Stimulated activated CD4-positive, alpha-beta T cell treated with anti-CD3 and anti-CD28 coated beads, TNF-alpha, amount 100 ng/mL, for 24 hours (primary cell): Measurements from ENCODE around the gene IL16.
"Not testable (repeated sequence)": the region's sequence is repeated elsewhere in the genome, so short reads cannot be mapped to it uniquely, and the experiment has no call there.

Experiments used
- DNase-seq, 3 experiments: peaks; one replicate each; pipeline ENCODE4 v3.0.0-alpha.2; 2020; ENCODE audit warnings: low read depth in 3 of 3

The IL16 gene

DNA sequence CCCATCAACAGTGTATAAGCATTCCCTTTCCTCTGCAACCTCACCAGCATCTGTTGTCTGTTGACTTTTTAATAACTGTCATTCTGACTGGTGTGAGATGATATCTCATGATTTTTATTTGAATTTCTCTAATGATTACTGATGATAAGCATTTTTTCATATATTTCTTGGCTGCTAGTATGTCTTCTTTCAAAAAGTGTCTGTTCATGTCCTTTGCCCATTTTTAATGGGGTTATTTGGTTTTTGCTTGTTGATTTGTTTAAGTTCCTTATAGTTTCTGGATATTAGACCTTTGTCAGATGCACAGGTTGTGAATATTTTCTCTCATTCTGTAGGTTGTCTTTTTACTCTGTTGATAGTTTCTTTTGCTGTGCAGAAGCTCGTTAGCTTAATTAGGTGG lies 11.3 kb downstream of the IL16 start:
- not testable (repeated sequence) for DNase-seq

DNA sequence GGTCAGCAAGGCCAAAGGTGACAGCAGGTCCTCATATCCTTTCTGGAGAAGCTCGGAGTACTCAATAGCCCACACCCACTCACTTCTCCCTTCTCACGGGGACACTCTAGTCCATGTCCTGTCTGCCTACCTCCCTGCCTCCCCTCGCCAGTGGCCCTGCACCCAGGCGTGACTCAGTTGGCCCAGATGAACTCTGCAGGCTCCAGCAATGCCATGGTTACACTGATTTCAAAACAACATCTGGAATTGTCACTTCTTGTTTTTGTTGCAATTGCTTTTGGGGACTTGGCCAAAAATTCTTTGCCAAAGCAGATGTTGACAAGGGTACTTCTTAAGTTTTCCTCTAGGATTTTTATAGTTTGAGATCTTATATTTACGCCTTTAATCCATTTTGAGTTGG lies 13.0 kb downstream of the IL16 start:
- DNase-seq, result no peak

DNA sequence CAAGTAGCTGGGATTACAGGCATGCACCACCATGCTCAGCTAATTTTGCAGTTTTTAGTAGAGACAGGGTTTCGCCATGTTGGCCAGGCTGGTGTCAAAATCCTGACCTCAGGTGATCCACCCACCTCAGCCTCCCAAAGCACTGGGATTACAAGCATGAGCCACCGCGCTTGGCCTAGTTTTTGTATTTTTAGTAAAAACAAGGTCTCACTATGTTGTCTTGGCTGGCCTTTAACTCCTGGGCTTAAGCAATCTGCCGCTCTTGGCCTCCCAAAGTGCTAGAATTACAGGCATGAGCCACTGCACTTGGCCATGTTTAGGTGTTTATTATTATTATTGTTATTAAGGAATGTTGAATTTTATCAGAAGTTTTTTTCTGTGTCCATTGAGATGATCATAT lies 14.7 kb downstream of the IL16 start:
- DNase-seq, result no peak

DNA sequence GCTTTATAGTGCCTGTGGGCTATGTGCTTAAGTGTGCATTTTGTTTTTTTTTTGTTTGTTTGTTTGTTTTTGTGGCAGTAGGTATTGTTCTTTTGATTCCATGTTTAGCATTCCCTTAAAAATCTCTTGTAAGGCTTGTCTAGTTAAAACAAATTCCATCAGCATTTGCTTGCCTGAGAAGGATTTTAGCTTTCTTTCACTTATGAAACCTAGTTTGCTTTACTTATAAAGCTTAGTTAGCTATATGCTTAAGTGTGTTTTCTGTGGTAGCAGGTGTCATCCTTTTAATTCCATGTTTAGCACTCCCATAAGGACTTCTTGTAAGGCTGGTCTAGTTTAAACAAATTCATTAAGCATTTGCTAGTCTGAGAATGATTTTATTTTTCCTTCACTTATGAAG lies 17.3 kb downstream of the IL16 start:
- no peak for DNase-seq

DNA sequence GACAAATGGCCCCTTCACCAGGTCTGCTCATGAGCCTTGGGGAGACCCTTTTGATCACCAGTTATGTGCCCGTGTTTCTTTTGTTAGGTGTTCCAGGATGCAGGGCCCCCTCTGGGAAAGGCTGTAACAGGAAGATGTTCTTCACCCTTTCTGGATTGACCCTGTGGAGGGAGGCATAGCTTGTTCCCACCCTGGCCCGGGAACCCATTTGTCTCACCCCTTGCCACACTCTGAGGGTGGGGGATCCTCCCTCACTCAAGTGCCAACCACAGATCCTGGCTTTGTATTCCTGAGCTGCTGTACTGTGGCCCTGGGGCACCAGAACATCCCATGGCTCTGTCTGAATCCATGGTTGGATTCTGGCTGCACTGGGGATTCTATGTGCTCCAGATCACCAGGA lies 18.9 kb downstream of the IL16 start:
- no peak for DNase-seq

DNA sequence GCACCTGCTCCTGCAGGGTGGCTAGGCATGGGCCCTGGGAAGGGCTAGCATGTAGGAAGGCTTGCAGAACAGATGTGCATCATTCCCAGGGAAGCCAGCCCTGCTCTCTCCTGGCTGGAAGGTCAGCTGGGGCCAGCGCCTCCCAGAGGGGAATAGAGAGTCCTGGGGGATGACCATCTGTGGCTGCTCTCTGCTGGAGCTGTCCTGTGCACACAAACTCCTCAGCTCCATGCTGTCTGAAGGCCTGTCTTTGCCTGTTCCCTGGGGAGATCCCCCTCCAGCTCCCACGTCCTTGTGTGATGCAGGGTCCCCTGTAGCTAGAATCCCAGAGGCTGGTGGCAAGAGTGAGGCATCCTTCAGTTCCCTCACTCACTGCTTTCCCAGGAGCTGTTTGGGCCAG lies 19.3 kb downstream of the IL16 start:
- DNase-seq, result no peak

DNA sequence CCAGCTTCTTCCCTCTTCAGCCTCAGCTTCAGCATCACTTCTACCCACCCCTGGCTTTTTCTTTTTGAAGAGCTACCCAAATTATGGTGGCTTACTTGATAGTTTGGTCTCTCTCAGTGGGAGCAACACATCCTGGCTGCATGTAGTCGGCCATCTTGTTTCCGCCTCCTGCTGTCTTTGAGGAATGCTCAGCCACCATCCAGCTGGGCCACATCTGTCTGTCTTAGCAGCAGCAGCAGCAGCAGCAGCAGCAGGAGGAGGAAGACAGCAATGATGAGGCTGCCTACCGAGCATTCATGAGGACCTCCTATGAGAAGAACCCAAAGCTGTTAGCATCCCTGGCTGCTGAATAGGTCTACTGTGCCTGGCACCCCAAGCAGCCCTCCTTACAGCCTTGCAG lies 19.7 kb downstream of the IL16 start:
- DNase-seq, result no peak

DNA sequence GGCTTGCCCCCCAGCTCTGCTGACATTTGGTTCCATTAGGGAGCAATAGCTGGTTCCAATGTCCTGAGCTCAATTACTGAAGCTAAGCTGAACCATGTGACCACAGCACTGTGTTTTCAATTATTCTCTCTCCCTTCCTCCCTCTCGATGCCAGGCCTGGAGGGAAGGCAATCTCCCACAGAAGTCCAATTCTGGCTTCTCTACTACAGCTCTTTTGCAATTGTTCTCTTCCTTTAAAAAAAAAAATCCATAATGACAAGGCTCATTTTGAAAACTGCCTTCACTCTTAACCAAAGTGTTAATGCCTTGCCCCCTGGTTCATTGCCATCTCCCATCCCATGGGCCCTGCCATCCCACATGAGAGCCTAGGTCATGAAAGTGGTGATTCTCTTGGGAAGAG lies 24.8 kb downstream of the IL16 start:
- no peak for DNase-seq

DNA sequence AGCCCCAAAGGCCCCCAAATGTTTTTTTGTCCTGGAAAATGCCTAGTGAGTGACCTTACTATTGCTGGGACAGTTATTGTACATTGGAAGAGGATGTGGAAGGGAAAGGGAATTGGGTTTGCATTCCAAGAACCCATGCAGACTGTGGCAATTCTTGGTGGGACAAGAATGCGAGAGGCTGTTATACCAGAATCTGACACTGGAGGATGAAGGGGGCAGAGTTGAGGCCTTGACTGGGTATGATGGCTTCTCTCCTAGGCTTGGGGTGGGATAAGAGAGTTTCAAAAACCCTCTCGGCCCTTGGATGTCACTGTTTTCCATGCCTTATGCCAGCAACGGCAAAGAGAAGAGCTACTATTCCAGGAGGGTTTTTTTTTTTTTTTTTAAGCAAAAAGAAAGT lies 25.3 kb downstream of the IL16 start:
- DNase-seq, result no peak

DNA sequence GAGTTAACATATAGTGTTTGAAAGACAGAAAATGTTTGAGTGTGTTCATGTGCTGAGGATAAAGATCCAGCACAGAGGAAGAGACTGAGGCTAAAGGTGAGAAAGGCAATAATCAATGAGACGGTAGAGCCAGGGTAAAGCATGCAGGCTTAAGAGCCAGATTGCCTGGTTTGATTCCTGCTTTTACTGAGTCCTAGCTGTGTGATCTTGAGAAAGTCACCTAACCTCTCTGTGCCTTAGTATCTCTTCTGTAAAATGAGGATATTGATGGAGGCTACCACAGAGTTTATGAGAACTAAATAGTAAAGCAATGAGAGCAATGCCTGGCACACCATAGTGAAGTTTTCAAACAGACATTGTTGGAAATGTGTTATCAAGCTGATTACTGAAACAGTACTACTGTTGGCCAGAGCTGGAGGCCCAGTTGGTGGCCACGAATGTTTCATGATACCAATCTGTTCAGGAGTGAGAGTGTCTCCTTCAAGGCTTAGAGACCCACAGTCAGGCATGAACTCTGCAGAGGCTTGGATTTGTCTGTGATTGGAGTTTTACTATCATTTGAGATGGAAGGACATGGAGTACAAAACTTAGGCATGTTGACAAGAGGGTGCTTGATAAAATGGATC lies 26.8 kb downstream of the IL16 start:
- no peak for DNase-seq

DNA sequence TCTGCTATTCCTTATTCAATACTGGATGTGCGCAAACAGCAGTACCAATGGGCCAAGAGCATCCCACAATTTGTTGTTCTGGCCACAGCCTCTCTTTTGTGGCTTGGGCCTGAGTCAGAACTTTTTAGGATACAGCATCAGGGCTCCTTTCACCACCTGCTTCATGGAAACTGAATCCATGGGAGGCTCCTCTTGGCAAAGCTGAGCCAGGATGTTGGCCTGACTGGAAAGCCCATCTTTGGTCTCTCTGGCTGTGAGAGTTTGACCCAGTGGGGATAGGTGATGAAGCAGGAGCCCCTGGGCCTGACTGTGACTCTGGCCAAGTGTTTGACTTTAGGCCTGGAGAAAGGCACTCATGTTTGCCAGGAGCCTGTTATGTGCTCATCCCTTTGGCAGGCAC lies 27.6 kb downstream of the IL16 start:
- no peak for DNase-seq

DNA sequence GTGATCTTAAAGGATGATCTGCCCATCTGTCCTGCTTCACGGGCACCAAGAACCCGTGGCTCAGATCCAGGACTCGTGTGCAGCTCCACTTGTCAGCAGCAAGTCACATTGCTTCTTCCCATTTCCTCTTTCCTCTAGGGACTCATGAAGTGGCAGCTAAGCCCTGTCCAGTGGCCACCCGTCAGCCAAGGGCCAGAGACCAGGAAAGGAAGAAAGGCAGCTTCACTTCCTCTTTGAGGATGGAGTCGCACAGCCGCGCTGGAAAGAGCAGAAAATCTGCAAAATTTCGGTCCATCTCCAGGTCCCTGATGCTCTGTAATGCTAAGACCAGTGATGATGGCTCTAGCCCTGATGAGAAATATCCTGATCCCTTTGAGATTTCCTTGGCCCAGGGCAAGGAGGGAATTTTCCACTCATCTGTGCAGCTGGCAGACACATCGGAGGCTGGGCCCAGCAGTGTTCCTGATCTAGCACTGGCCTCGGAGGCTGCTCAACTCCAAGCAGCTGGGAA lies 28.5 kb downstream of the IL16 start:
- DNase-seq, result no peak

DNA sequence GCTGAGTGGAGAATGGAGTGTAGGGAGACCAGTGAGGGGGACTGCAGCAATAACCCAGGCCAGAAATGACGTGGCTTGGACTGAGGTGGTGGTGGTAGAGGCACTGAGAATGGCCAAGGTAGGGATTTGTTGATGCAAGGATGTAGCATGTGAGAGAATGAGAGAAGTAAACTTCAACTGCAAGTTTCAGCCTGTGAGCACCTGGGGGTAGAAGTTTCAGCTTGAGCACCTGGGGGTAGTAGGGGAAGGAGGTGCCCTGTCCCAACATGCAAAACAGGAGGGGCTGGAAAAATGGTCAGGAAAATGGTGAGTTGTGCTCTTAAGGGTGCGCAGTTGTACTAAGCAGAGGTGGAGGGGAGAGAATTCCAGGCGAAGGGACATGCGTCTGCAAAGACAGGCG lies 31.0 kb downstream of the IL16 start:
- DNase-seq, result no peak

DNA sequence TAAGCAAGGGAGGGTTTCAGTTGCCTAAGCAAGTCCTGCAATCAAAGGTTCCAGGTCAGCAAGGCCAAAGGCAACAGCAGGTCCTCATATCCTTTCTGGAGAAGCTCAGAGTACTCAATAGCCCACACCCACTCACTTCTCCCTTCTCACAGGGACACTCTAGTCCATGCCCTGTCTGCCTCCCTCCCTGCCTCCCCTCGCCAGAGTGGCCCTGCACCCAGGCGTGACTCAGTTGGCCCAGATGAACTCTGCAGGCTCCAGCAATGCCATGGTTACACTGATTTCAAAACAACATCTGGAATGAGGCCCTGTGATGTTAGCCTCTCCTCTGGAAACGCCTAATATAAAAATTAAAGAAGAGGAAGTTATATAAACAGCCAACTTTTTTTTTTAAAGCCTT lies 32.9 kb downstream of the IL16 start:
- no peak for DNase-seq

DNA sequence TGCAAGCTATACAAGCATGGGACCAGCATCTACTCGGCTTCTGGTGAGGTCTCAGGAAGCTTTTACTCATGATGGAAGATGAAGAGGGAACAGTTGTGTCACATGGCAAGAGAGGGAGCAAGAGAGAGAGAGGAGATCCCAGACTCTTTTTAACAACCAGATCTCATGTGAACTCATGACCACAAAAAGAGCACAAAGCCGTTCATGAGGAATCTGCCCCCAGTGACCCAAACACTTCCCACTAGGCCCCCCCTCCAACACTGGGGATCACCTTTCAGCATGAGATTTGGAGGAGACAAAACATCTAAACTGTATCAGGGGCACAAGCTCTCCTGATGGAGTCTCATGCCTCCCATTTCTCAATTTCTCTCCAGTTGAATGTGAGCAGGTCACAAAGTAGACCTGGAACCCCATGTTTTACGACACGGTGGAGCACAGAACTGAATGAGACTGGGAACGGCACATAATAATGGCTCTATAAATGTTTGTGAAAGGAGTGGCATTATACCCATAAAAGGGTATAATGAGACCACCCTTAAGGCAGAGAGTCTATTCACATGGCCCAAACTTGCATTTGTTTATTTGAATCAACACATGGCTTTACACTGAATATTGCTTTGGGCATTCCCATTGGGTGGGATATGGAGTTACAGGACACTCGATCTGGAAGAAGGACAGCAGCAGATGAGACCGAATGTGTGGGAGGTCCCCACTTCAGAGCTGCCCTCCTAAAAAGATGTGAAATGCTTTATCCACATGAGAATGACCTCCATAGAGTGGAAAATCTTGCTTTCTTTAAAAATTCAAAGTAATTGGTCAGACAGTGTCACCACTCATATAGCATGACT lies 38.8 kb downstream of the IL16 start:
- no peak for DNase-seq

DNA sequence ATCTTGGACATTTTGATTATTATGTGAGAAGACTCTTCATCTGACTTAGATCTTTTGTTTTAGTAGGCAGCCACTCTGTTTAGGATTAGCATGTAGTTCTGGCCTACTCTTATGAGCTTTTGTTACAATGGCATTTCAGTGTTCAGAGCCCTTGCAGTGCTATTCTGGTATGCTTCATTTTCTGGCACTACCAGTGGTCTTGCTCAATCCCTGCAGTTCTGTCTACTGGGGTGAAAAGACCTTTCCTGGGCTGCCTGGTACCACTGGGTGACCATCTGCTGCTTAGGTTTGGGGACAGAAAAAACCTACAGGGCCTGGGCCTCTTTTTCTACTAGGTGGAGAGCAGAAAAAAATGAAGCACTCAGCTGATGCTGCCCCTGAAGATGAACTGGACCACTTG lies 42.5 kb downstream of the IL16 start:
- DNase-seq, result no peak

DNA sequence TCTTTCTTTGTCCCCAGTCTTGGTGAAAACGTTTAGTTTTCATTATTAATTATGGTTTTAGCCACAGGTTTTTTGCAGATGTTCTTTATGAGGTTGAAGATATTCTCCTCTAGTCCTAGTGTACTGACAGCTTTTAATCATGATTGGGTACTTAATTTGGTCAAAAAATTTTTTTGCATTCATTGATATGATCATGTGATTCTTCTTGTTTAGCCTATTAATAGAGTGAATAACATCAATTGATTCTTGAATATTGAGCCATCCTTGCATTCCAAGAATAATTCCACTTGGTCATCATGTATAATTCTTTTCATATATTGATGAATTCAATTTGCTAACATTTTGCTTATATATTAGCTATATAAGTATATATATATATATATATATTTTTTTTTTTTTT lies 46.1 kb downstream of the IL16 start:
- DNase-seq, result no peak

DNA sequence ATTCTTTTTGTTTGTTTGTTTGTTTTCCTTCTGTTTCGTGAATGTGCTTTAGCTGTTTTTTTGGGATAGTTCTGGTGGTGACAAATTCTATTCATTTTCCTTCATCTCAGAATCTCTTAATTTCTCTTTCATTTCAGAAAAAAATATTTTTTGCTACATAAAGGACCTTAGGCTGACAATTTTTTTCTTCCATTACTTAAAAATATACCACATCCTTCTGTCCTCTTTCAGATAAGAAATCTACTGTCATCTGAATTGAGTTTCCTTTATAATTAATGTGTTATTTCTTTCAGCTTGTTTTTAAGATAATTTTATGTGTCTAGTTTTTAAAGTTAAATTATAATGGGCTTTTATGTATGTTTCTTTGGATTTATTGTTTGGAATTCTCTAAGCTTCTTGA lies 47.6 kb downstream of the IL16 start:
- no peak for DNase-seq

DNA sequence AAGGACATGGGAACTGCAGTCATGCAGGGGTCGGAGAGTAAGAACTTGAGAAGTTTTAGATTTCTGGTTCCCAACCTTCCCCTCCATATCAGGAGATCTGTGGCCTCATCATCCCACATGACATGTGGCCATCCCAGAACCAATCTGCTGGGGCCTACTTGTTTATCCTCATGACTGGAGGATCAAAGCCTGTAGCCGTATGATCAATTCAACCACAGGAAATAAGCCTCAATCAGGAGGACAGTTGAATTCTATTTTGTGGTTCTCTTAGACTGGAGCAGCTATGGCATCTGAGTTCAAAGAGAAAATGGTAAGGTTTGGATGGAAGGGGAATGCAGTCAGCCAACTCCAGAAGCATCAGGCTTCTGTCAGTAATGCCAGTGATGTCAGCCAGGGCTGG lies 57.2 kb downstream of the IL16 start:
- no peak for DNase-seq

DNA sequence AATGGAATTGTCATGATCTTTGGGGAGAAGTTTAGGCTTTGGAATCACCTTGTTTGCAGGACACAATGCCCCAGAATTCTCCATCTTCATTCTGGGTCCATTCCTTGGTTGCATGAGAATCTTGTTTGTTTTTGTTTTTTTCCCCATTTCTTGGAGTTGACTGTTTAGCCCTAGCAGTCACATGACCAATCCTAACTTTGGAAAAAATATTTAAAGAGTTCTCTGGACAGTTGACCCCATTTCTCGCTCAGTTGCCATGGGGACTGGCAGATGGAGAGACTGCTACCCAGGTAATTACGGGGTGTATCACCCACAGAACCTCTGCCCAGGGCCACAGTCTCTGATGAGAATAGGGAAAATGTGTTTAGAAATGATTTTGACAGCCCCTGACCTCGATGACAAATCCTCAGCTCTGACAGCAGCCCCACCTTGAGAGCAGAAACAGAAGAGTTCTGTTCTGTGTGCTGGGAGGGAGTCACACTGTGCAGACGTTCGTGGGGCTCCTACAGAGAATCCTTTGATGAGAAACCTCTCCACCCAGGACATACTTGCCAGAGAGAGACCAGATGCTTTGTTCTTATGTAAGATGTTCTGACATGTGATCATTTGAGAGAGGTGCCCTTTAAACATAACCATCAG lies 57.7 kb downstream of the IL16 start:
- DNase-seq, result no peak

DNA sequence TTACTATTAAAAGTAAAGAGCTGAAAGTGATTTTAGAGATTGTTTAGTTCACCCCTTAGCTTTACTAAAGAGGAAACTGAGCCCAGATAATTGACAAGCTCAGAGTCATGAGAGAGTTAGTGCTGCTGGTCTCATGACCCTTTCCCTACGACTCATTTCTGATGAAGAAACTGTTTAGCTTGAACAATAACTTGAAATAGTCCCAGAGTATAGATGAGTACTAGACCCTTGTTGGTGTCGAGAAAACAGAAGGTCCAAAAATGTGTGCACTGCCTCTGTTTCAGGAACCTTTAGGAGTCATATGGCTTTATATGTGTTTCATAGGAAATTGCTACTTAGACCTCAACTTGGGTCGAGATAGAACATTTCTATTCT lies 58.2 kb downstream of the IL16 start:
- DNase-seq, result no peak

DNA sequence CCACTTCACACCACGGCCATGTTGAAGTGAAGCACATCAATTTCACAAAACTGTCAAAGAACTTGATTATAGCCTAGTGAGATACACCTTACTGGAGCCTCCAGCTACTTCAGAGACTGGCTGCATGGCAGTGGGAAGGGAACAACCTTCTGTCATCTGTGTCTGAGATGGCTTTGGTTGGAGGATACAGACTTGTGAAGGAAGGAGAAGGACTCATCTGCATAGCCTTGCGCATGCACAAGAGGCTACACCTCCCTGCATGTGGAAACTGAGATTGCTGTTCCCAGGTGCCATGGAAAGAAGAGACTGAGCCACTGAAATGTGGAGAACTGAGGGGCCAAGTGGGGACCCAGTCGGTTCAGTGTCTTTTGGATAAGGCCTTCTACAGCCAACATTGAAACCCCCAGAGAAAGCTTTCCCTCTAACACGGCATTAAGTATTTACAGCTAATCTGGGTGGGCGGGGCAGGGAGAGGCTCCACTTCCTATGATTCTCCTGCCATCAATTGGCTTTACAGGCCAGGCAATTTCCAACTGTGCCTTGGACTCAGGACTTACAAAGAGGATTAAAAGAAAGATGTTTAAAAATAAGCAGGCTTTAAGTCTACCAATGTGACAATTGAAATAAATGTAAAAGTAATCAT lies 58.8 kb downstream of the IL16 start:
- DNase-seq, result no peak

DNA sequence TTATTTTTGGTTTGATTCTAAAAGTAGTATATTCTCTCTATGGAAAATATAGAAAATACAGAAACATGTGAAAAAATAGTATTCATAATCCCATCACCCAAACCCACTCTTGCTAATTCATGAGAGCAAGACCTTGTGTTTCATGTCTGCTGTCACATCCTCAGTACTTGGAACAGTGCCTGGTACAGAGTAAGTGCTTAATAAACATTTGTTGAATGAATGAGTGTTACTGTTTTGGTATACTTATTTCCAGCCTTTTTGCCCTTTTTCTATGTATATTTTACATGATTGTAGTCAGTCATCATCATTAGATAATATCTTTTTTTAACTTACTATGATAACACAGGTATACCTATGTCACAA lies 59.3 kb downstream of the IL16 start:
- DNase-seq, result no peak
